Amniotic epithelial cell (primary cell): ENCODE measurements around the gene LRMDA.
"Not testable (repeated sequence)": the region's sequence is repeated elsewhere in the genome, so short reads cannot be mapped to it uniquely, and the experiment has no call there.

ENCODE experiments used
- DNase-seq: peaks from one replicate; pipeline ENCODE4 v3.0.0-alpha.2; 2010; ENCODE audit warnings: low read depth

LRMDA gene

DNA sequence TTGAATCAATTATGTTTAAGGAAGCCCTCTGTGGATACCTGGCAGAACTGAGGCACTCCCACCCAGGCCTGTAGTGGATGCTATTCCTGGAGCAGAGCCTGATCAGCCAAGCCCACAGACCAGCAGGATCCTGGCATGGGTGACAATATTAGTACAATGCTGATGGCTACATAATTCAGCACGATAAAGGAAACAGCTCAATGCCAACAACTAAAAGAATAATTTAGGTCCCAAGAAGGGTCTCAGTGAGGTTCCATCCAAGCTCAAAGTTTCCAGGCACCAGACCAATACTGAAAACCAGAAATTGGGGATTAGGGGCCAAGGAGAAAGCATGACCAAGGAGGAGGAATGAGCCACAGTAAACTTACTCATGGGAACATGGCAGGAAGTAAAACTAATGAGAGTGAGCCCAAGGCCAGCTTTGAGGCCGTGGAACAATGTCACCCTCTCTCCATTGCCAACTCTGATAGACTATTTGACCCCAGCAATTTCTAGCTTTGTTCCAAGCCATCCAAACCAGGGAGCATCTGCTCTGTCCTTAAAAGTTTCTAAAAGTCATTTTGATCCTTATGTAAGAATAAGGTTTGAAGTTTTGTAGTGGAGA, 1123.7 kb downstream of the LRMDA start:
- no peak for DNase-seq

DNA sequence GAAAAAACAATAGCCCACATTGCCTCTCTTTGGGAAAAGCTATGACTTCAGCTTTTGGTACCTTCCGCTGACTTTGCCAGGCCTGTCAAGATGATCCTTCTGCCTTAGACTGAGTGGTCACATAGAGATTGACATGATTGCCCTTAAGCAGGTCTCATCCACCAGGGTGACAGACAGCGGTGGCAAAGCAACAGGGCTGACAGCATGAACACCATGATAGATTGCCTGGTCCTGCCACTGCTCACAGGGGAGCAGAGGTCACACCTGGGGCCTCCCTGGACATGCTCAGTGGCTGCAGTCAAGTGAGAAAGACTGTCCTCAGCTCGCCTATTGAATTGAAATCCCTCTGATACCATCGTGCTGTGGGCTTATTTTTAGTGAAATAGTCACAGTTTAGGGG, 1125.9 kb downstream of the LRMDA start:
- DNase-seq, result no peak

DNA sequence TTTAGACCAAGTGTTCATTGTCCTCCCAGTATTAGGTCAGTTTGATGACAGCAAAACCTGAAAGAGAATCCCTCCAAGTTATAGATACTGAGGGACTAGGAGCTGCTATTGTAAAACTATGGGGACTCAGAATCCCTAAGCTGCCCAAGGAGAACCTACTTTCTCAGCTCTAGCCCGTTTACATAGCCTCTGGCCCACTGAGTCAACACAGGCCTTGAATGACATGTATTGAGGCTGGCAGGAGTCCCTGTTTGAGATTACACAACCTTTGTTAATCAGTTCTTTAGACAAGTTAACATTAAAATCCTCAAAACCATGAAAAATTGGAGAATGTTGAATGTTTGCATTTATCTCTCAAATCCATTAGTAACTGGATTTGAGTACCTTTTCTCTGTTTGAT, 1127.2 kb downstream of the LRMDA start:
- peak; percentile 96 for DNase-seq

- DNase-seq, result peak; percentile 96
Observed at GRCh38 chr10:76558996-76559891, 1127.8 kb downstream of the LRMDA start.

DNA sequence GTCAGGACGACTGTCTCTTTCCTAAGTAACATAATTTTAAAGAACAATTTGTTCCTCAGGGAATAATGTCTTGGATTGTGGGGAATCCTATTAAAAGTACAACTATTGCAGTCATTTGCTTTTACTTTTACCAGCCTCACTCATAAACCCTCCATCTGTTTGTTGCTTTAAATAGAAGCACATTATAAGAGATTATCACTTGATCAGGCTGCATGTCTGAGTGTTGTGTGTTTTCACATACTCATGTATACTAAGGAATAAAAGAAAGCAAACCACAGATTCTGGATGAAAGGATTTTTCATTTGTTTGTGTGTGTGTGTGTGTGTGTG, 1128.4 kb downstream of the LRMDA start:
- DNase-seq, result peak; percentile 40

GRCh38 chr10:76560338-76560737, 1128.9 kb downstream of the LRMDA start:
- DNase-seq, result no peak

GRCh38 chr10:76563286-76563685, 1131.9 kb downstream of the LRMDA start:
- DNase-seq, result no peak

DNA sequence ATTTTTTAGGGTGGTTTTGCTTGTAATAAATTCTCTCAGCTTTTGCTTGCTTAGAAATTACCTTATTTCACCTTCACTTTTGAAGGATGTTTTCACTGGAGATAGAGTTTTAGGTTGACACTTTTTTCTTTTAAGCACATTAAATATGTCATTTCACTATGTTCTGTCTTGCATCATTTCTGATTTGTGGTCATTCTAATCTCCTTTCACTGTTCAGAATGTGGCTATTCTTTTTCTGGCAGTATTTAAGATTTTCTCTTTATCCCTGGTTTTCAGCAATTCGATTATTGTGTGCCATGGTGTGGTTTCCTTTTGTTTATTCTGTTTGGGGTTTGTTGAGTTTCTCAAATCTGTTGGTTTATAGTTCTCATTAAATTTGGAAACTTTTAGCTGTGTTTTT, 1140.6 kb downstream of the LRMDA start:
- peak; percentile 83 for DNase-seq

- DNase-seq, result peak; percentile 90
Observed at GRCh38 chr10:76576276-76576962, 1145.0 kb downstream of the LRMDA start.

- DNase-seq, result no peak
Observed at GRCh38 chr10:76577455-76577854, 1146.0 kb downstream of the LRMDA start.

DNA sequence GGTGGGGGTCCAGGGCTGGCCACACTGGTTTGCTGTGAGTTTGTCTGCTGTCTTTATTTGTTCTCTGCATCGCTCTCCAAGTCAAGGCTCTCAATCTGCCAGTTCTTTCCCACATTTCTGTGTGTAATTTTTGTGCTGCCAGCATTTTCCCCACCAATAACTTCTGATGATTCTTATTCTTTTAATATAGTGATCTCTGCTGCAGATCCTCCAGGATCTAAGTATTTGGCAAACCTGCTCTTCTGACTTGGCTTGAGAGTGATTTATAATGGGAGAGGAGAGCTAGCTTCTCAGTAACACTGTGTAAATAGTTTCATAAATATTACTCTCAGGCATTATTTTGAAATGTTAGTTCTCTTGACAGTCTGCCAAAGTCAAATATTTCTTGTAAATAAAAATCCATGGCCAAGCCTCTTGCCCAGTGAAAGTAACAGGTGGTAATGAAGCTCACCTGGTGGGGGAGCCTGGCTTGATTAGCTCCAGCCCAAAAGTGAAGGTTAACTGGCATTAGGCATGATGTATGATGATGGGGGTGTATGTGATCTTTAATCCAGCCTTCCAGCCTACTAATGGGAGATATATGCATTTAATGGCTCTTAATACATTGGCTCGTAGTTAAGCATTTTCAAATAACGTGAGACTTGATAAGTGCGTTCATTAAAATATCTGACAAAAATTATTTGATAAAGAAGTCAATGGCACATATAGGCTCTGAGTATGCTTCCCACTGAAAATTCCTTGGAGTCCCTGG, 1150.3 kb downstream of the LRMDA start:
- peak; percentile 65 for DNase-seq

GRCh38 chr10:76582531-76582930, 1151.1 kb downstream of the LRMDA start:
- DNase-seq, result peak; percentile 66

- DNase-seq, result peak; percentile 96
Observed at GRCh38 chr10:76583711-76584161, 1152.3 kb downstream of the LRMDA start.

- not testable (repeated sequence) for DNase-seq
Observed at GRCh38 chr10:76584466-76584865, 1153.0 kb downstream of the LRMDA start.
